NCI-H1105 treated with DMSO at 0.1 percent for 48 hours (cell line): ENCODE data around the gene OR2M7.
"Not testable (repeated sequence)": the region's sequence is repeated elsewhere in the genome, so short reads cannot be mapped to it uniquely, and the experiment has no call there.

Experiments
- DNase-seq: peaks from one replicate; lab custom pipeline; 2025; lab: John Stamatoyannopoulos, UW

Gene OR2M7

GRCh38 chr1:248324468-248324867 is at the start of gene OR2M7:
TSS of gene OR2M7 (minus strand) at chr1:248324568. CDS start at chr1:248324568, 0 bp downstream.
- no peak for DNase-seq

GRCh38 chr1:248373761-248374160 is 49.4 kb upstream of the OR2M7 start:
- DNase-seq = no peak

GRCh38 chr1:248372394-248372793 is 48.0 kb upstream of the OR2M7 start:
- no peak for DNase-seq

- no peak for DNase-seq
These were observed 42.2 kb upstream of the OR2M7 start for GRCh38 chr1:248366609-248367008.

GRCh38 chr1:248361121-248361715 is 36.9 kb upstream of the OR2M7 start, which contains the start of gene OR2T4:
TSS of gene OR2T4 (plus strand) at chr1:248361665. CDS start at chr1:248361665, 0 bp downstream.
- DNase-seq = no peak

GRCh38 chr1:248359415-248359814 is 35.0 kb upstream of the OR2M7 start:
- DNase-seq = no peak

- DNase-seq = no peak
These were observed 24.1 kb upstream of the OR2M7 start, which contains the start of gene OR14C36 for GRCh38 chr1:248348475-248348874. TSS of gene OR14C36 (plus strand) at chr1:248348775. CDS start at chr1:248348775, 0 bp downstream.

- DNase-seq = no peak
These were observed 19.1 kb upstream of the OR2M7 start for GRCh38 chr1:248343451-248343850.

GRCh38 chr1:248316796-248317195 is 7.6 kb downstream of the OR2M7 start:
- no peak for DNase-seq

- not testable (repeated sequence) for DNase-seq
These were observed 17.6 kb downstream of the OR2M7 start for GRCh38 chr1:248306740-248307139.

GRCh38 chr1:248306103-248306502 is 18.3 kb downstream of the OR2M7 start:
- no peak for DNase-seq

- not testable (repeated sequence) for DNase-seq
These were observed 18.7 kb downstream of the OR2M7 start for GRCh38 chr1:248305672-248306071.

GRCh38 chr1:248303324-248303723 is 21.0 kb downstream of the OR2M7 start, which contains the start of gene OR2T12:
TSS of gene OR2T12 (minus strand) at chr1:248303424. CDS start at chr1:248295578, 7,846 bp downstream.
- no peak for DNase-seq

- no peak for DNase-seq
These were observed 36.0 kb downstream of the OR2M7 start for GRCh38 chr1:248288391-248288790.

GRCh38 chr1:248277876-248278275 is 46.5 kb downstream of the OR2M7 start, which contains the start of gene OR2T33:
TSS of gene OR2T33 (minus strand) at chr1:248277976. CDS start at chr1:248273814, 4,162 bp downstream.
- no peak for DNase-seq
